IPS DF 19.7 (cell line): ENCODE data around the gene ZNHIT3.

Source experiments
- DNase-seq: peaks from one replicate; pipeline ENCODE4 v3.0.0-alpha.2; 2013; ENCODE audit warnings: low read depth, low spot score

ZNHIT3 gene

GRCh38 chr17:36511216-36511615, 24.7 kb downstream of the ZNHIT3 start:
- DNase-seq: no peak

GRCh38 chr17:36512641-36513040, 26.2 kb downstream of the ZNHIT3 start:
- no peak for DNase-seq

GRCh38 chr17:36514856-36515255, 28.4 kb downstream of the ZNHIT3 start:
- DNase-seq: no peak

- DNase-seq: no peak
Measured at GRCh38 chr17:36515837-36516236, 29.4 kb downstream of the ZNHIT3 start.

GRCh38 chr17:36523113-36523512, 36.6 kb downstream of the ZNHIT3 start:
- no peak for DNase-seq

GRCh38 chr17:36524428-36524876, 38.0 kb downstream of the ZNHIT3 start:
- DNase-seq: no peak

GRCh38 chr17:36525113-36525512, 38.6 kb downstream of the ZNHIT3 start:
- no peak for DNase-seq

- DNase-seq: no peak
Measured at GRCh38 chr17:36525888-36526287, 39.4 kb downstream of the ZNHIT3 start.

GRCh38 chr17:36527621-36528250, 41.3 kb downstream of the ZNHIT3 start:
- DNase-seq: no peak

GRCh38 chr17:36529121-36529520, 42.6 kb downstream of the ZNHIT3 start:
- no peak for DNase-seq

- DNase-seq: no peak
Measured at GRCh38 chr17:36532435-36532975, 46.0 kb downstream of the ZNHIT3 start.

- no peak for DNase-seq
Measured at GRCh38 chr17:36533935-36534839, 47.7 kb downstream of the ZNHIT3 start.

GRCh38 chr17:36534840-36535668, 48.6 kb downstream of the ZNHIT3 start, which contains the start of the genes MYO19 and PIGW:
Gene MYO19 (minus strand): TSS chr17:36534868. CDS start chr17:36532538, 2,330 bp downstream.
Gene PIGW (plus strand): TSS chr17:36534987. CDS start chr17:36537102, 2,115 bp downstream.
- DNase-seq: no peak

GRCh38 chr17:36535669-36536081, 49.2 kb downstream of the ZNHIT3 start:
- no peak for DNase-seq

GRCh38 chr17:36540696-36541095, 54.2 kb downstream of the ZNHIT3 start:
- DNase-seq: no peak

- no peak for DNase-seq
Measured at GRCh38 chr17:36542755-36543154, 56.3 kb downstream of the ZNHIT3 start.

- no peak for DNase-seq
Measured at GRCh38 chr17:36544044-36544306, 57.5 kb downstream of the ZNHIT3 start.

GRCh38 chr17:36544307-36545076, 58.0 kb downstream of the ZNHIT3 start, which contains the start of gene GGNBP2:
Gene GGNBP2 (plus strand): TSS chr17:36544919. CDS start chr17:36545725, 806 bp downstream.
- no peak for DNase-seq

GRCh38 chr17:36545077-36545464, 58.6 kb downstream of the ZNHIT3 start:
- no peak for DNase-seq
